Spleen (tissue), 7 donors: ENCODE measurements around the gene ABCA13.

ENCODE experiments used
- POLR2A ChIP-seq, 3 donors: fragments of 450-650 bp; IDR thresholded peaks; one replicate each; pipeline ENCODE4 v1.5.1; 2017; ENCODE audit warnings: antibody characterized with exemption in 3 of 3, mild to moderate bottlenecking in 1 of 3
- POLR2AphosphoS5 ChIP-seq, 3 donors: sonication (generic); formaldehyde crosslinking; IDR thresholded peaks; one replicate each; pipeline ENCODE4 v1.5.1; 2017; ENCODE audit warnings: antibody characterized with exemption in 3 of 3
- TF ChIP-seq, protein P1 (sequence below), 11 experiments: fragments of 200-600 bp in 7 of 11; fragments of 450-650 bp in 4 of 11; sonication (generic) in 4 of 11; IDR thresholded peaks in 8 of 11; conservative IDR thresholded peaks in 3 of 11; 1 replicate in 7 of 11; 2 replicates in 4 of 11; pipeline versions ENCODE4 v1.4.0 to v1.8.0; 2016 to 2021; ENCODE audit warnings: antibody characterized with exemption in 11 of 11, inconsistent platforms in 4 of 11, mild to moderate bottlenecking in 1 of 11
- donor health status: DM: no; HTN: no; CAD: no; lungs with moderate emphysema.
- donor health status: DM: no; HTN: no; CAD: no.
- donor health status: DM: no; HTN: no; CAD: no.

- TF ChIP-seq, protein P1, sequence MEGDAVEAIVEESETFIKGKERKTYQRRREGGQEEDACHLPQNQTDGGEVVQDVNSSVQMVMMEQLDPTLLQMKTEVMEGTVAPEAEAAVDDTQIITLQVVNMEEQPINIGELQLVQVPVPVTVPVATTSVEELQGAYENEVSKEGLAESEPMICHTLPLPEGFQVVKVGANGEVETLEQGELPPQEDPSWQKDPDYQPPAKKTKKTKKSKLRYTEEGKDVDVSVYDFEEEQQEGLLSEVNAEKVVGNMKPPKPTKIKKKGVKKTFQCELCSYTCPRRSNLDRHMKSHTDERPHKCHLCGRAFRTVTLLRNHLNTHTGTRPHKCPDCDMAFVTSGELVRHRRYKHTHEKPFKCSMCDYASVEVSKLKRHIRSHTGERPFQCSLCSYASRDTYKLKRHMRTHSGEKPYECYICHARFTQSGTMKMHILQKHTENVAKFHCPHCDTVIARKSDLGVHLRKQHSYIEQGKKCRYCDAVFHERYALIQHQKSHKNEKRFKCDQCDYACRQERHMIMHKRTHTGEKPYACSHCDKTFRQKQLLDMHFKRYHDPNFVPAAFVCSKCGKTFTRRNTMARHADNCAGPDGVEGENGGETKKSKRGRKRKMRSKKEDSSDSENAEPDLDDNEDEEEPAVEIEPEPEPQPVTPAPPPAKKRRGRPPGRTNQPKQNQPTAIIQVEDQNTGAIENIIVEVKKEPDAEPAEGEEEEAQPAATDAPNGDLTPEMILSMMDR (IDR thresholded peaks at IDR 0.05 in 8 of 11, conservative IDR thresholded peaks at IDR 0.05 in 3 of 11): no peak
- TF ChIP-seq POLR2A (IDR thresholded peaks at IDR 0.05) (no peak), POLR2AphosphoS5 (IDR thresholded peaks at IDR 0.05) (no peak)
Observed at GRCh38 chr7:48312151-48312550, 140.9 kb downstream of the ABCA13 start.
